ENCODE results near the gene EFHB. TPM values are rescaled to one million over a fixed set of nuclear protein-coding genes. Genes with fewer than 3 reads are reported as not detected.

EFHB gene
- total RNA-seq, 2 experiments from 2014 or later = 0.86 TPM; not detected in 1

DNA sequence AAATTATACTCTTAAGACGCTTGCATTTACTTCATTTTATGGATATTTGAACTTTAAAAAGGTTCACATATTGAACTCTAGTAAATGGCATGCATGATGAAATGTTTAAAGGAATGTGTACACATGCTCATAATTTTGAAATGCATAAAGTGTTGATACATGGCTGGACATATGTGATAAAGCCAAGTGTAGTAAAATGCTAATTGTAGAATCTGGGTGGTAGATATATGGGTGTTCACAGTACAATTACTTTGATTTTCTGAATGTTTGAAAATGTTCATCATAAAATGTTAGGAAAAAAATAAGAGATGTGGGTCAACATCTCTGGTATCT lies 4.2 kb upstream of the EFHB start:
- Histone ChIP-seq H3K36me3 (ENCODE audit: insufficient read depth, low read length) (no peaks in the 10 kb centered on the region), H3K4me1 (ENCODE audit: insufficient read depth, low read length, poor library complexity, severe bottlenecking) (no peaks in the 10 kb centered on the region), H3K4me2 (ENCODE audit: low read length) (no peak overlapping the region), H3K27ac (ENCODE audit: low read depth, low read length, poor library complexity, severe bottlenecking) (no peak overlapping the region), H3K9me3 (ENCODE audit: low read length) (no peaks in the 10 kb centered on the region), H3K9me2 (ENCODE audit: insufficient read depth, low read length) (no peaks in the 10 kb centered on the region), H2AFZ (ENCODE audit: low read length) (no peak overlapping the region), H4K20me1 (ENCODE audit: insufficient read depth, low read length) (no peaks in the 10 kb centered on the region), H3K4me3 (ENCODE audit: low read depth, low read length, poor library complexity, severe bottlenecking) (no peak overlapping the region), H3K79me2 (ENCODE audit: insufficient read depth, low read depth, low read length) (no peaks in the 10 kb centered on the region)
- BruUV-seq (replicated peaks) = no TSS peak
- CTCF ChIA-PET (ENCODE audit: unreplicated experiment) = no interaction called here
- DNase-seq (ENCODE audit: low spot score) = no peak
- POLR2A ChIA-PET = interaction anchor here (1.0 kb wide), 1 partner anchor 15 kb away, joined by 3 read pairs; no protein-coding TSS in a partner anchor
- intact Hi-C loops (cut with micrococcal nuclease; ENCODE audit: unreplicated experiment) = no loop called here
- TF ChIP-seq, protein P1, sequence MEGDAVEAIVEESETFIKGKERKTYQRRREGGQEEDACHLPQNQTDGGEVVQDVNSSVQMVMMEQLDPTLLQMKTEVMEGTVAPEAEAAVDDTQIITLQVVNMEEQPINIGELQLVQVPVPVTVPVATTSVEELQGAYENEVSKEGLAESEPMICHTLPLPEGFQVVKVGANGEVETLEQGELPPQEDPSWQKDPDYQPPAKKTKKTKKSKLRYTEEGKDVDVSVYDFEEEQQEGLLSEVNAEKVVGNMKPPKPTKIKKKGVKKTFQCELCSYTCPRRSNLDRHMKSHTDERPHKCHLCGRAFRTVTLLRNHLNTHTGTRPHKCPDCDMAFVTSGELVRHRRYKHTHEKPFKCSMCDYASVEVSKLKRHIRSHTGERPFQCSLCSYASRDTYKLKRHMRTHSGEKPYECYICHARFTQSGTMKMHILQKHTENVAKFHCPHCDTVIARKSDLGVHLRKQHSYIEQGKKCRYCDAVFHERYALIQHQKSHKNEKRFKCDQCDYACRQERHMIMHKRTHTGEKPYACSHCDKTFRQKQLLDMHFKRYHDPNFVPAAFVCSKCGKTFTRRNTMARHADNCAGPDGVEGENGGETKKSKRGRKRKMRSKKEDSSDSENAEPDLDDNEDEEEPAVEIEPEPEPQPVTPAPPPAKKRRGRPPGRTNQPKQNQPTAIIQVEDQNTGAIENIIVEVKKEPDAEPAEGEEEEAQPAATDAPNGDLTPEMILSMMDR (conservative IDR thresholded peaks at IDR 0.05; ENCODE audit: low read length) = no peak
- no peak for TF ChIP-seq EZH2phosphoT487 (IDR thresholded peaks at IDR 0.05; ENCODE audit: borderline replicate concordance, low read depth, low read length)

DNA sequence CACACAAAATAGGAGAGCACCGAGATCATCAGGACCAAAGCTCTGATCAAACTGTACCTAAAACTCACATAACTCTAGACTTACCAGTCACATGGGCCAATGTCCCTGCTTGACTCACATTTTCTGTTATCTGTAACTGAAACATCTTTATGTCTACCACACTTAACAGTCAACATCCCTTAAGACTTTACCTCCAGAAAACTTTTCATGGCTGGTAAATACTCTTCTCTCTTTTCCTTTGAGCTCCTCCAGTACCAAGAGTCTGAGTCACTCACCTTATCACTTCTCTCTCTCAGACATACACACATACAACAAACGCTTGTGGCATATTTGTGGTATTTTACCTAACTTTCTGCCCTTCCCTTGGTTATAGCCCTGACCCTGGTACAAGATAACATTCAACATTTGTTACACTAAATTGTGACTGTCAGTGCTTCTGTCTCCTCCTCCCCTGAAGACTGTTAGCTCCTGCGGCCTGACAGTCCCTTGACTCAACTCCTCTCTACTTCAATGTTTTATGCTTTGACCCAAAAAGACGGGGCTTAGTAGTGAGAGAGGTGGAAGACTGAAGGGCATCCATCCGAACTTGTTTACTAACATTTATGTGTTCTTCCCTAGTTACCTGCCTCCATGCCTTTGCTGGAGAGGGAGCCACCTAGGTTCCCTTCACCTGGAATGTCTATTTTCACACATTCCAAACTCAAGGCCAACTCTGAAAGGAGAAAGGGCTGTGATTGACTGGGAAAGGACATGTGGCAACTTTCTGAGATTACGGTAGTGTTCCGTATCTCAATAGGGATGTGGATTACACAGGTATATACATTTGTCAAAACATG lies 3.7 kb upstream of the EFHB start:
- ChIA-PET CTCF (ENCODE audit: unreplicated experiment) (no interaction called here), POLR2A (interaction anchor here (0.5 to 1.0 kb wide), 2 partner anchors 15 to 88 kb away, joined by 3 read pairs; no protein-coding TSS in a partner anchor)
- no peak overlapping the region for H3K27ac ChIP-seq (ENCODE audit: low read depth, low read length, poor library complexity, severe bottlenecking)
- DNase-seq (ENCODE audit: low spot score) = no peak
- no peaks in the 10 kb centered on the region for H3K36me3 ChIP-seq (ENCODE audit: insufficient read depth, low read length)
- no peaks in the 10 kb centered on the region for H3K9me2 ChIP-seq (ENCODE audit: insufficient read depth, low read length)
- intact Hi-C loops (cut with micrococcal nuclease; ENCODE audit: unreplicated experiment) = no loop called here
- H3K9me3 ChIP-seq (ENCODE audit: low read length) = no peaks in the 10 kb centered on the region
- no peak overlapping the region for H3K4me3 ChIP-seq (ENCODE audit: low read depth, low read length, poor library complexity, severe bottlenecking)
- no peaks in the 10 kb centered on the region for H3K4me1 ChIP-seq (ENCODE audit: insufficient read depth, low read length, poor library complexity, severe bottlenecking)
- H4K20me1 ChIP-seq (ENCODE audit: insufficient read depth, low read length) = no peaks in the 10 kb centered on the region
- H3K4me2 ChIP-seq (ENCODE audit: low read length) = no peak overlapping the region
- BruUV-seq (replicated peaks) = no TSS peak
- H2AFZ ChIP-seq (ENCODE audit: low read length) = no peak overlapping the region
- no peaks in the 10 kb centered on the region for H3K79me2 ChIP-seq (ENCODE audit: insufficient read depth, low read depth, low read length)
- TF ChIP-seq EZH2phosphoT487 (IDR thresholded peaks at IDR 0.05; ENCODE audit: borderline replicate concordance, low read depth, low read length) = no peak
- TF ChIP-seq, protein P1 (conservative IDR thresholded peaks at IDR 0.05; ENCODE audit: low read length) = no peak

DNA sequence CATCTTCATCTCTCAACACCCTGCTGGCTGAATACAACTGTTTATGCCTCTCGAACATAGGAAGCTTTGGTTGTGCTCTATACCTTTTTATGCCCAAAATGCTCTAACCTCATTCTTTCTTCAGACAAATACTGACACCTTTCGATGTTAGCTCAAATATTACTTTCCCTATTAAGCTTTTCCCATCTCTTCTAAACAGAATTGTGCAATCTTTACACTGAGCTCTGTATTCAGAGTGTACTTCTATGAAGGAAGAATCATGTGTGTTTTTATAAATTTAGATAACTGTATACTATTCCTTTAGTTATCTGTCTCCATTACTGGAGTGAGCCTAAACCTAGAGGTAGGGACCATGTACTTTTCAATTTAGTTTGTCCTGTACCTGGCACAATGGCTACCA lies 1.6 kb downstream of the EFHB start:
- no TSS peak for BruUV-seq (replicated peaks)
- Histone ChIP-seq H2AFZ (ENCODE audit: low read length) (no peak overlapping the region), H3K27ac (ENCODE audit: low read depth, low read length, poor library complexity, severe bottlenecking) (no peak overlapping the region), H4K20me1 (ENCODE audit: insufficient read depth, low read length) (no peaks in the 10 kb centered on the region), H3K4me2 (ENCODE audit: low read length) (no peak overlapping the region), H3K36me3 (ENCODE audit: insufficient read depth, low read length) (no peaks in the 10 kb centered on the region), H3K79me2 (ENCODE audit: insufficient read depth, low read depth, low read length) (no peaks in the 10 kb centered on the region), H3K9me3 (ENCODE audit: low read length) (no peaks in the 10 kb centered on the region), H3K4me1 (ENCODE audit: insufficient read depth, low read length, poor library complexity, severe bottlenecking) (no peaks in the 10 kb centered on the region), H3K9me2 (ENCODE audit: insufficient read depth, low read length) (no peaks in the 10 kb centered on the region), H3K4me3 (ENCODE audit: low read depth, low read length, poor library complexity, severe bottlenecking) (no peak overlapping the region)
- no peak for TF ChIP-seq EZH2phosphoT487 (IDR thresholded peaks at IDR 0.05; ENCODE audit: borderline replicate concordance, low read depth, low read length)
- TF ChIP-seq, protein P1 (conservative IDR thresholded peaks at IDR 0.05; ENCODE audit: low read length) = no peak
- no peak for DNase-seq (ENCODE audit: low spot score)
- CTCF ChIA-PET (ENCODE audit: unreplicated experiment) = no interaction called here
- POLR2A ChIA-PET = no interaction called here
- intact Hi-C loops (cut with micrococcal nuclease; ENCODE audit: unreplicated experiment) = no loop called here
